Ectodermal cell (in vitro differentiated cells): ENCODE results near the gene KLHL29.

Experiments
- H3K27ac ChIP-seq: 2 replicates; pipeline ENCODE4 v1.7.0; 2013; ENCODE audit warnings: mild to moderate bottlenecking, low read depth, low read length; ENCODE audit not compliant: insufficient read depth, poor library complexity, severe bottlenecking
- H3K27me3 ChIP-seq: 2 replicates; pipeline ENCODE4 v1.7.0; 2013; ENCODE audit warnings: mild to moderate bottlenecking, low read length; ENCODE audit not compliant: insufficient read depth, control insufficient read depth, poor library complexity, severe bottlenecking
- H3K36me3 ChIP-seq: one replicate; pipeline ENCODE4 v1.7.0; 2013; ENCODE audit warnings: low read length; ENCODE audit not compliant: control insufficient read depth, insufficient read depth
- H3K4me1 ChIP-seq: one replicate; pipeline ENCODE4 v1.7.0; 2013; ENCODE audit warnings: low read length; ENCODE audit not compliant: control insufficient read depth, insufficient read depth
- H3K4me3 ChIP-seq: 2 replicates; pipeline ENCODE4 v1.7.0; 2013; ENCODE audit warnings: low read depth, low read length, control low read depth; ENCODE audit not compliant: insufficient read depth
- H3K9me3 ChIP-seq: 2 replicates; pipeline ENCODE4 v1.7.0; 2013; ENCODE audit warnings: mild to moderate bottlenecking, low read length, moderate library complexity; ENCODE audit not compliant: control insufficient read depth
- WGBS, 2 experiments: methylation state at CpG; one replicate each; pipeline ENCODE4 v1.1.7; 2013; ENCODE audit warnings: missing lambda C conversion rate in 2 of 2; 5-methylcytosine and 5-hydroxymethylcytosine counted together

KLHL29 gene

GRCh38 chr2:23657371-23657770 is 272.4 kb downstream of the KLHL29 start:
- peaks cover 5% of the 10 kb centered on the region for H3K4me1 ChIP-seq
- H3K36me3 ChIP-seq, result no peaks in the 10 kb centered on the region
- H3K4me3 ChIP-seq, result no peak overlapping the region
- no peaks in the 10 kb centered on the region for H3K27me3 ChIP-seq
- no peaks in the 10 kb centered on the region for H3K9me3 ChIP-seq
- no peak overlapping the region for H3K27ac ChIP-seq
- 95 to 100% methylated on average over 1 of the region's 1 CpG for WGBS, 2 experiments

GRCh38 chr2:23657934-23658333 is 273.0 kb downstream of the KLHL29 start:
- Histone ChIP-seq H3K36me3 (no peaks in the 10 kb centered on the region), H3K4me1 (peaks cover 5% of the 10 kb centered on the region), H3K27ac (no peak overlapping the region), H3K27me3 (no peaks in the 10 kb centered on the region), H3K9me3 (no peaks in the 10 kb centered on the region), H3K4me3 (no peak overlapping the region)
- 92 to 94% methylated on average over 7 of the region's 7 CpGs for WGBS, 2 experiments

- H3K9me3 ChIP-seq, result no peaks in the 10 kb centered on the region
- WGBS, 2 experiments, result 85 to 87% methylated on average over 19 of the region's 19 CpGs
- no peak overlapping the region for H3K4me3 ChIP-seq
- no peak overlapping the region for H3K27ac ChIP-seq
- H3K4me1 ChIP-seq, result peaks cover 5% of the 10 kb centered on the region
- no peaks in the 10 kb centered on the region for H3K36me3 ChIP-seq
- H3K27me3 ChIP-seq, result no peaks in the 10 kb centered on the region
Observed at GRCh38 chr2:23658466-23658942, 273.5 kb downstream of the KLHL29 start.

GRCh38 chr2:23659328-23659727 is 274.3 kb downstream of the KLHL29 start:
- H3K27ac ChIP-seq, result no peak overlapping the region
- H3K4me3 ChIP-seq, result no peak overlapping the region
- no peaks in the 10 kb centered on the region for H3K27me3 ChIP-seq
- H3K36me3 ChIP-seq, result no peaks in the 10 kb centered on the region
- peaks cover 5% of the 10 kb centered on the region for H3K4me1 ChIP-seq
- no peaks in the 10 kb centered on the region for H3K9me3 ChIP-seq
- 96 to 97% methylated on average over 9 of the region's 9 CpGs for WGBS, 2 experiments

GRCh38 chr2:23659773-23660172 is 274.8 kb downstream of the KLHL29 start:
- Histone ChIP-seq H3K4me3 (no peak overlapping the region), H3K9me3 (no peaks in the 10 kb centered on the region), H3K27me3 (no peaks in the 10 kb centered on the region), H3K27ac (no peak overlapping the region), H3K36me3 (no peaks in the 10 kb centered on the region), H3K4me1 (peaks cover 5% of the 10 kb centered on the region)
- 92 to 94% methylated on average over 2 of the region's 2 CpGs for WGBS, 2 experiments

GRCh38 chr2:23660237-23660636 is 275.3 kb downstream of the KLHL29 start:
- WGBS, 2 experiments, result 93 to 94% methylated on average over 2 of the region's 2 CpGs
- Histone ChIP-seq H3K27me3 (no peaks in the 10 kb centered on the region), H3K4me3 (no peak overlapping the region), H3K36me3 (no peaks in the 10 kb centered on the region), H3K27ac (no peak overlapping the region), H3K4me1 (peaks cover 5% of the 10 kb centered on the region), H3K9me3 (no peaks in the 10 kb centered on the region)

- 83 to 85% methylated on average over 11 of the region's 11 CpGs for WGBS, 2 experiments
- Histone ChIP-seq H3K27me3 (no peaks in the 10 kb centered on the region), H3K4me3 (no peak overlapping the region), H3K27ac (no peak overlapping the region), H3K4me1 (peaks cover 5% of the 10 kb centered on the region), H3K36me3 (no peaks in the 10 kb centered on the region), H3K9me3 (no peaks in the 10 kb centered on the region)
Observed at GRCh38 chr2:23661276-23662050, 276.5 kb downstream of the KLHL29 start.

- WGBS, 2 experiments, result 90 to 92% methylated on average over 6 of the region's 6 CpGs
- Histone ChIP-seq H3K36me3 (no peaks in the 10 kb centered on the region), H3K9me3 (no peaks in the 10 kb centered on the region), H3K27me3 (no peaks in the 10 kb centered on the region), H3K4me3 (no peak overlapping the region), H3K27ac (no peak overlapping the region), H3K4me1 (peaks cover 5% of the 10 kb centered on the region)
Observed at GRCh38 chr2:23662466-23662865, 277.5 kb downstream of the KLHL29 start.

- Histone ChIP-seq H3K27ac (no peak overlapping the region), H3K4me3 (no peak overlapping the region)
- 84 to 86% methylated on average over 46 of the region's 46 CpGs for WGBS, 2 experiments
Observed at GRCh38 chr2:23662941-23663920, 278.3 kb downstream of the KLHL29 start.

More at GRCh38 chr2:23662941-23663920, 278.3 kb downstream of the KLHL29 start:
- H3K9me3 ChIP-seq, result no peaks in the 10 kb centered on the region
- H3K36me3 ChIP-seq, result no peaks in the 10 kb centered on the region
- peaks cover 3% of the 10 kb centered on the region for H3K4me1 ChIP-seq
- no peaks in the 10 kb centered on the region for H3K27me3 ChIP-seq
